SK-MEL-5 (cell line): Measurements from ENCODE around the gene TLCD2. TPM values are rescaled to one million over a fixed set of nuclear protein-coding genes. Genes with fewer than 3 reads are reported as not detected.
"Not testable (repeated sequence)": the region's sequence is repeated elsewhere in the genome, so short reads cannot be mapped to it uniquely, and the experiment has no call there.

Source experiments
- DNase-seq: peaks from one replicate; pipeline ENCODE4 v3.0.0-alpha.2; 2016; ENCODE audit warnings: low read depth, low spot score
- in situ Hi-C: cut with HindIII; loops from 2 replicates; pipeline ENCODE4 v1.10.0; 2016; ENCODE audit warnings: low sequenced_read_pairs, high pct_unique_total_duplicates, low pct_unique_long_range_greater_than_20kb
- total RNA-seq: library from RNA; depleted of rRNA; stranded (reverse); fragments of >200 nt; shearing (Covaris generic); gene quantifications from 2 replicates; pipeline ENCODE4 v1.2.3, GENCODE V29; 2014

TLCD2 gene
- total RNA-seq, 1 experiment from 2014 or later: 1.7 TPM

DNA sequence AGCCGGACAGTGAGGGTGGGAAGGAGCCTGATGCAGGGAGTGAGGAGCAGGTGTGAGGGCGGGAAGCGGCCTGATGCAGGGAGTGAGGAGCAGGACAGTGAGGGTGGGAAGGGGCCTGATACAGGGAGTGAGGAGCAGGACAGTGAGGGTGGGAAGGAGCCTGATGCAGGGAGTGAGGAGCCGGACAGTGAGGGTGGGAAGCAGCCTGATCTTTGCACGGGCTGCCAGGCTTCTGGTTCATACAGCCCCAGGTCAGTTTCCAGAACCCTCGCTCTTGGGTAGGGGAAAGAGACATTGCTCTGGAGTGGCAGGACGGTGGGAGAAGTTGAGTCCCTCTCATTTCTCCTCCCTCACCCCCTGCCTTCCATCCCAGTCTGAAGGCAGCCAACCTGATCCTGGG lies 31.7 kb upstream of the TLCD2 start:
- in situ Hi-C loops, DNase-seq: not testable (repeated sequence)

DNA sequence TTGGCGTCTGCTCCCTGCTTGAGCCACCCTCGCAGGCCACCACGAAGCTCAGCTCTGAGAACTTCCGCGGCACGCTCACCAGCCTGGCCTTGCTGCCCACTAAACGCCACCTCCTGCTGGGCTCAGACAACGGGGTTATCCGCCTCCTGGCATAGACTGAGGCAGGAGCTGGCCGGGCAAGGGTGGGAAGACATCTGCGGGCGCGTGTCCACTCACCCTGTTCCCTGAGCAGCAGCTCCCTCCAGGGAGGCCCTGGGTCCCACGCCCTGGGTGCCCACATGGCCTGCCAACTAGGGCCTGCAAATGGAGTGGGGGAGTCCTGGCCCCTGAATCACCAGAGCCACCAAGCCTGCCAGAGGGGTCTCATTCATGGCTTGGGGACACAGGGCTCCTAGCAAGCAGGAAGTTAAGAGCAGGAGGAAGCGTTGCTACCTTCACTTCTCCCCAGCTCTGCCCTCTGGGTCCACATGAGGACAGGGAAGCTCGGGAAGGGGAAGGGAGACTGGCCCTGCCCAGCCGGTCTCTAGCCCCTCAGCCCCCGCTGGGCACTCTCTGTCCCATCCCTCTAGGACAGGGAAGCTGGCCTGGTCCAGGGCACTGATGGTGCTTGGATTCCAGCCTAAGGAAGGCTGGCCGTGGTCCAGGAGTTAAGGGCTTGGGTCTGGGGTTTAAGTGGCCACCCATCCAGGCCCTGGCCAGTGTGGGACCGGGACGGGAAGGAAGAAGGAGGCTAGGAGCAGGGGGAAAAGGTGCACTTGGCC lies 27.5 kb upstream of the TLCD2 start:
- in situ Hi-C loops: no loop called here
- no peak for DNase-seq

DNA sequence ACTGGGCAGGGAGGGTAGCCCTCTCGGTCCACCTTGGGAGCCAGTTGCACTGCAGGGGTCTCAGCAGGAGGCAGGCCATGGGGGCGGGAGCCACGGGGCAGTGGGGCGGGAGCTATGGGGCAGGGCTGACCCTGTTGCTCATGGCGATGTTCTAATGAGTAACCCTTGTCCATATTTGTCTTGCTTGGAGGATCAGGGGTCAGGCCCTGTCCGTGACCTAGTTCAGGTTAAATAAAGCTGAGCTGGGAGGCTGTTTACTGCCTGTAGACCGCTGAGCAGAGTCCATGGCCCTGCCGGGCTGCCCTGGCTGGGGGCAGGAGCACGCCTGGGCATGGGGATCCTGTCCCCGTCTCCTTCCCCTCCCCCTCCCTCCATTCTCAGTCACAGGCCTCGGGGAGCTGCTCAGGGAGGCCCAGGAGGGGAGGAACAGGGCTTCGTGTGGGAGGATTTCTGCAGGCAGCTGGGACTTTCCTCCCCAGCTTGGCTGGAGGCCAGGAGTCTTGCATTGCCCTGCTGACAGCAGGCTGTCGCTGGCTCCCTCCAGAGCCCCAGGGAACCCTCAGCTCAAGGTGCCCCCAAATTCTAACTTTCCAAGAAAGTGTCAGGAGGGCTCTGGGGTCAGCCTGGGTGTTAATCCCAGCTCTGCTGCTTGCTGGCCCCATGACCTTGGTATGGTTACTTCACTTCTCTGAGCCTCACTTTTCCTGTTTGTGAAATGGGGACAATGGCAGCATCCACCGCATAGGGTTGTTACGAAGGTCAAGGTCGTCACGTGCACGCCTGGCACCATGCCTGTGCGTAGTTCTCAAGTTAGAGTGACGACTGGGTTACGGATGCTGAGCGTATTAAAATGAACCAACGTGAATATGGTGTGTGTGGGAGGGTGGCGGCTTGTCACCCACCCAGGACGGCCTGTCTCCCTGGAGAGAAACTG lies 26.4 kb upstream of the TLCD2 start:
- DNase-seq: no peak
- in situ Hi-C loops: no loop called here

DNA sequence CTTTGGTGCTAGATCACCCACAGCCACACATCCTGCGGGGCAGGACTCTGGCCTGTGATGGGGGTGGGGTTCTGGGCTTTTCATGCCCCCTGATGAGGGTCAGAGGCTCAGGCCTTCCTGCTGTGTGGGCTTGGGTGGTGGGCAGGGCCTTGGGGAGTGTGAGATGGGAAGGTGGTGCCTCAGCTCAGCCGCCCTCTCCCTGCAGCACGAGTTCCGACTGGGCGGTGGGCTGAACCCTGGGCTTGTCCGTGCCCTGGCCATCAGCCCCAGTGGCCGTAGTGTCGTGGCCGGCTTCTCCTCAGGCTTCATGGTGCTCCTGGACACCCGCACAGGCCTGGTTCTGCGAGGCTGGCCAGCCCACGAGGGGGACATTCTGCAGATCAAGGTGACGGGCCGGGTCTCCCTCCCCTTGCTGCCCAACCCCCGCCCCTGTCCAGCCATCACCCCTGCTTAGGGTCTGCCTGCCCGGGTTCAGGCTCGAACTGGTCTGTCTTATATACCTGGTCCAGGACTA lies 25.7 kb upstream of the TLCD2 start:
- DNase-seq: no peak
- in situ Hi-C loops: no loop called here

DNA sequence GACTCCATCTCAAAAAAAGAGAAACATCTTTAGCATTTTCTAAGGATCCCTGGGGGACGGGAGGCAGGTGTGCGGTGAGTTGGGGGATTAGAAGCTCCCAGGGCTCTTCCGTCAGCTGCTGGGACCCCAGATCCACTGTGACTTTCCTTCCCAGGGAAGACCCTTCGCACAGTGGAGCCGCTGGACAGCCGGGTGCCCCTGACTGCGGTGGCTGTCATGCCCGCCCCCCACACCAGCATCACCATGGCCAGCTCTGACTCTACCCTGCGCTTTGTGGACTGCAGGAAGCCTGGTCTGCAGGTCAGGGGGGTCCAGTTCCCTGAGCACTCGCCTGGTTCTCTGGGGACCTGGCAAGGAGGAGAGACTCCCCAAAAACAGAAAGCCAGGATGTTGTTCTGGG lies 25.2 kb upstream of the TLCD2 start:
- in situ Hi-C loops: no loop called here
- no peak for DNase-seq

DNA sequence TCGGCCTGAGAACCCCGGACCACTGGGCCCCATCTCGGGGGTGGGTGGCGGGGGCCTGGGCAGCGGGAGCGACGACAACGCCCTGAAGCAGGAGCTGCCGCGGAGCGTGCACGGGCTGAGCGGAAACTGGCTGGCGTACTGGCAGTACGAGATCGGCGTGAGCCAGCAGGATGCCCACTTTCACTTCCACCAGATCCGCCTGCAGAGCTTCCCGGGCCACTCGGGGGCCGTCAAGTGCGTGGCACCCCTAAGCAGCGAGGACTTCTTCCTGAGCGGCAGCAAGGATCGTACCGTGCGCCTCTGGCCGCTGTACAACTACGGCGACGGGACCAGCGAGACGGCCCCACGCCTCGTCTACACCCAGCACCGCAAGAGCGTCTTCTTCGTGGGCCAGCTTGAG lies 23.6 kb upstream of the TLCD2 start:
- no peak for DNase-seq
- in situ Hi-C loops: no loop called here

DNA sequence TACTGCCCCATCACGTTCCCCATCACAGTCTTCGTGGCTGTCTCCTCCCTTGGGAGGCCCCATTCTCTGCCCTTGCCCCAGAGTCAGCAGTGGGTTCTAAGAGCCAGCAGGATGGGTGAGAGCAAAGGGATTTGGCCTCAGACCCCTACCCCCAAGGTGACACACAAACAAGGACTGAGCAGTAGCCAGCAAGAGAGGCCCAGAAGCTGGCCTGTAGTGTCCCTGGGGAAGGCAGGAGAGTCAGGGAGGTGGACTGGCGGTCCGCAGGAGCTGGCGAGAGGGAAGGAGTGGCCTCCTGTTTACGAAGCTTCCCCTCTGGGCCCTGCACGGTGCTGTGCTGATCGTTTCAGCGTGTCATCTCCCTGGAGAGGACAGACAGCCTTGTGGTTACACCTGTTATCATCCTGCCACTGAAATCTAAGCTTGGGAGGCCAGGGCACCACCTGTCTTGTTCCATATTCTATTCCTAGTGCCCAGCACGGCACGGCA lies 22.7 kb upstream of the TLCD2 start:
- DNase-seq: no peak
- in situ Hi-C loops: no loop called here

DNA sequence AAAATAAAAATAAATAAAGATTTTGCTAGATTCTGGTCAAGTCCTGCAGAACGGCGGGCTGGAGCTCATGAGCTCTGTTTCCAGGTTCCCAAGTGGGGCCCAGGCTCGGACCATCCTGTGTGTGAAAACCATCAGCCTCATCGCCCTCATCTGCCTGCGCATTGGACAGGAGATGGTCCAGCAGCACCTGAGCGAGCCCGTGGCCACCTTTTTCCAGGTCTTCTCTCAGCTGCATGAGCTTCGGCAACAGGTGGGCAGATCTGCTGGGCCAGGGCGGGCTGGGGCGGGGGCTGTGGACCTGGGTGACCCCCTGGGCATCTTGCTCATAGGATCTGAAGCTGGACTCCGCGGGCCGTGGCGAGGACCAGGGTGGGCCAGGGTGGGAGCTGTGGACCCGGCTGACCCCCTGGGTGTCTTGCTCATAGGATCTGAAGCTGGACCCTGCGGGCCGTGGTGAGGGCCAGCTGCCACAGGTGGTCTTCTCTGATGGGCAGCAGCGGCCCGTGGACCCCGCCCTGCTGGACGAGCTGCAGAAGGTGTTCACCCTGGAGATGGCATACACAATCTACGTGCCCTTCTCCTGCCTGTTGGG lies 22.2 kb upstream of the TLCD2 start:
- DNase-seq: no peak
- in situ Hi-C loops: no loop called here

DNA sequence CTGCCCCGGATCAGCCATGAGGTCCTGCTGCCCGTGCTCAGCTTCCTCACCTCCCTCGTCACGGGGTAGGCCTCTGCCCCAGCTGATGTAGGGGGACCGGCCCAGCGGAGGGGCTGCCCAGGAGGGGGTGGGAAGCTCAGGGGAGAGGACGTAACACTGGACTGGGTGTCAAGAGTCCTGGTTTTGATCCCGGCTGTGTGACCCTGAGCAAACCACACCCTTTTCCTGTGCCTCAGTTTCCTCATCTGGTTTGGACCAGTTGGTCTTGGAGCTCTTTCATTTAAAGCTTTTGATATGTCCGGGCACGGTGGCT lies 21.0 kb upstream of the TLCD2 start:
- in situ Hi-C loops: no loop called here
- DNase-seq: no peak

DNA sequence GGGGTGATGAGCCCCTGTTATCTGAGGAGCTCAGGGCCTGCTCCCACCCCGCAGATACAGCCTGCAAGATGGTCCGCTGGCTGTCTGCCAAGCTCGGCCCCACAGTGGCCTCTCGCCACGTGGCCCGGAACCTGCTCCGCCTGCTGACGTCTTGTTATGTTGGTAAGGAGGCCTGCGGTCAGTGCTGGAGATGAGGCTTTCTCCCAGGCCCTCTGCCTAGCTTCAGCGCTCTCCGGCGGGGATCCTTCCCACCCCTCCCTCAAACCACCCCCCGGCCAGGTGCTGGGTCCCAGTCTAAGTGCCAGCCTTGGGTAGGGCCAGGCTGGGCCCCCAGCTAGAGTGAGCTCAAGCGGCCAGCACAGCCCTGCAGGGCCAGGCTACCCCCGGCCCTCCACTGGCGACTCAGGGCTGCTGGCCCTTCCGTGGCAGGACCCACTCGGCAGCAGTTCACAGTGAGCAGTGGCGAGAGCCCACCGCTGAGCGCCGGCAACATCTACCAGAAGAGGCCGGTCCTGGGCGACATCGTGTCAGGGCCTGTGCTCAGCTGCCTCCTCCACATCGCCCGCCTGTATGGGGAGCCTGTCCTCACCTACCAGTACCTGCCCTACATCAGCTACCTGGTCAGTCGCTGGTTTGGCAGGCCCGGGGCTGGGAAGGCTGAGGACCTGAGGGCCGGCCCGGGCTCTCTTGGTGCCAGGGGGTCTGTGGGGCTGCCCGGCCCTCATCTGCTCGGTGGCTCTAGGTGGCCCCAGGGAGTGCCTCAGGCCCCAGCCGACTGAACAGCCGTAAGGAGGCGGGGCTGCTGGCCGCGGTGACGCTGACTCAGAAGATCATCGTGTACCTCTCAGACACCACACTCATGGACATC lies 20.4 kb upstream of the TLCD2 start:
- in situ Hi-C loops: no loop called here
- no peak for DNase-seq

DNA sequence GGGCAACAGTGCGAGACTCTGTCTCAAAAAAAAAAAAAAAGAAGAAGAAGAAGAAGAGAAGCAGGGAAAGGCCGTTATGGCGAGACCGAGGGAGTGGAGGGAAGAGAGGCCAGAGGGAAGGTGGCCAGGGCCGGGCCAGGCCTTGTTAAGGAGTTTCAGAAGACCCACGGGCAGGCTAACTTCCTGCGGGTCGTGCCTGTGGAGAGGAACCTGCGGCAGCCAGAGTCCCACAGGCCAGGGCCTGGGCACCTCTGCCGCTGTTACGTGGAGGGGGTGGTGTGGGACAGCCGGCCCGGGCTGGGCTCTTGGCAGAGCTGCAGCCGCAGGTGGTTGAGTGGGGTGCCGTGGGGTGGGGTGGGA lies 19.8 kb upstream of the TLCD2 start:
- DNase-seq: no peak
- in situ Hi-C loops: no loop called here

DNA sequence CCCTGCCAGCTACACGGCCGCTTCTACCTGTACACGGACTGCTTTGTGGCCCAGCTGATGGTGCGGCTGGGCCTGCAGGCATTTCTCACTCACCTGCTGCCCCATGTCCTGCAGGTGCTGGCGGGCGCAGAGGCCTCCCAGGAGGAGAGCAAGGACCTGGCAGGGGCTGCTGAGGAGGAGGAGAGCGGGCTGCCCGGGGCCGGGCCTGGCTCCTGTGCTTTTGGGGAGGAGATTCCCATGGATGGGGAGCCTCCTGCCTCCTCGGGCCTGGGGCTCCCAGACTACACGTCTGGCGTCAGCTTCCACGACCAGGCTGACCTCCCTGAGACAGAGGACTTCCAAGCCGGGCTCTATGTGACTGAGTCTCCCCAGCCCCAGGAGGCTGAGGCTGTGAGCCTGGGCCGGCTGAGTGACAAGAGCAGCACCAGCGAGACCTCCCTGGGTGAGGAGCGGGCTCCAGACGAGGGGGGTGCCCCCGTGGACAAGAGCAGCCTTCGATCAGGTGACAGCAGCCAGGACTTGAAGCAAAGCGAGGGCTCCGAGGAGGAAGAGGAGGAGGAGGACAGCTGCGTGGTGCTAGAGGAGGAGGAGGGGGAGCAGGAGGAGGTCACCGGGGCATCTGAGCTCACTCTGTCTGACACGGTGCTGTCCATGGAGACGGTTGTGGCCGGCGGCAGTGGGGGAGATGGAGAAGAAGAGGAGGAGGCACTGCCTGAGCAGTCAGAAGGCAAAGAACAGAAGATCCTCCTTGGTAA lies 17.9 kb upstream of the TLCD2 start:
- no peak for DNase-seq
- in situ Hi-C loops: no loop called here

DNA sequence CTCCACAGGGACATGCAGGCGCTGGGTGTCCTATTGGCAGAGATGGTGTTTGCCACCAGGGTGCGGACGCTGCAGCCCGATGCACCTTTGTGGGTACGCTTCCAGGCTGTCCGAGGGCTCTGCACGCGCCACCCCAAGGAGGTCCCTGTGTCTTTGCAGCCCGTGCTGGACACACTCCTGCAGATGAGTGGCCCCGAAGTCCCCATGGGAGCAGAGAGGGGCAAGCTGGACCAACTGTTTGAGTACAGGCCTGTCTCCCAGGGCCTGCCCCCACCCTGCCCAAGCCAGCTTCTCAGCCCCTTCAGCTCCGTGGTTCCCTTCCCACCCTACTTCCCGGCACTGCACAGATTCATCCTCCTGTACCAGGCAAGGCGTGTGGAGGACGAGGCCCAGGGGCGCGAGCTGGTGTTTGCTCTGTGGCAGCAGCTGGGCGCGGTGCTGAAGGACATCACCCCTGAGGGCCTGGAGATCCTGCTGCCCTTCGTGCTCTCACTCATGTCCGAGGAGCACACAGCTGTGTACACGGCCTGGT lies 17.1 kb upstream of the TLCD2 start:
- in situ Hi-C loops: no loop called here
- DNase-seq: no peak

DNA sequence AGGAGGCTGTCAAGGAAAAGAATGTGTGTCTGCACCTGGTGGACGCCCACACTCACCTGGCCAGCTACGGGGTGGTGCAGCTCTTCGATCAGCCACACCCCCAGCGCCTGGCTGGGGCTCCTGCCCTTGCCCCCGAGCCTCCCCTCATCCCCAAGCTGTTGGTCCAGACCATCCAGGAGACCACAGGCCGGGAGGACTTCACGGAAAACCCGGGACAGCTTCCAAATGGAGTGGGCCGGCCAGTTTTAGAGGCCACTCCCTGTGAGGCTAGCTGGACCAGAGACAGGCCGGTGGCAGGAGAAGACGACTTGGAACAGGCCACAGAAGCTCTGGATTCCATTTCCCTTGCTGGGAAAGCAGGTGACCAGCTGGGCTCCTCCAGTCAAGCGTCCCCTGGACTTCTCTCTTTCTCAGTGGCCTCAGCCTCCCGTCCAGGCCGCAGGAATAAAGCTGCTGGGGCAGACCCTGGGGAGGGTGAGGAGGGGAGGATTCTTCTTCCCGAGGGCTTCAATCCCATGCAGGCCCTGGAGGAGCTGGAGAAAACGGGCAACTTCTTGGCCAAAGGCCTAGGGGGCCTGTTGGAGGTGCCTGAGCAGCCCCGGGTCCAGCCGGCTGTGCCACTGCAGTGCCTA lies 16.6 kb upstream of the TLCD2 start:
- no peak for DNase-seq
- in situ Hi-C loops: no loop called here

DNA sequence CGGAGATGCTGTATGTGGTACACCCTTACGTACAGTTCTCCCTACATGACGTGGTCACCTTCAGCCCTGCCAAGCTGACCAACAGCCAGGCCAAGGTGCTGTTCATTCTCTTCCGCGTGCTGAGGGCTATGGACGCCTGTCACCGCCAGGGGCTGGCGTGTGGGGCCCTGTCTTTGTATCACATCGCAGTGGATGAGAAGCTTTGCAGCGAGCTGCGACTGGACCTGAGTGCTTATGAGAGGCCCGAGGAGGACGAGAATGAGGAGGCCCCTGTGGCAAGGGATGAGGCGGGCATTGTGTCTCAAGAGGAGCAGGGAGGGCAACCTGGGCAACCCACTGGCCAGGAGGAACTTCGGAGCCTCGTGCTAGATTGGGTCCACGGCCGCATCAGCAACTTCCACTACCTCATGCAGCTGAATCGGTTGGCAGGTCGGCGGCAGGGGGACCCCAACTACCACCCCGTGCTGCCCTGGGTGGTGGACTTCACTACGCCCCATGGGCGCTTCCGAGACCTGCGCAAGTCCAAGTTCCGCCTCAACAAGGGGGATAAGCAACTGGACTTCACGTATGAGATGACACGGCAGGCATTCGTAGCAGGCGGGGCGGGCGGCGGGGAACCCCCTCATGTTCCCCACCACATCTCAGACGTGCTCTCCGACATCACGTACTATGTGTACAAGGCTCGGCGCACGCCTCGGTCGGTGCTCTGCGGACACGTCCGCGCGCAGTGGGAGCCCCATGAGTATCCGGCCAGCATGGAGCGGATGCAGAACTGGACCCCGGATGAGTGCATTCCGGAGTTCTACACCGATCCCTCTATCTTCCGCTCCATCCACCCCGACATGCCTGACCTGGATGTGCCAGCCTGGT lies 15.7 kb upstream of the TLCD2 start:
- DNase-seq: no peak
- in situ Hi-C loops: no loop called here
